Activated naive CD4-positive, alpha-beta T cell treated with anti-CD3 and anti-CD28 coated beads, Interleukin-2, amount 10 ng/mL, durations not matched to agents 7 days and 5 days (primary cell): ENCODE results near the gene FECH.
"Not testable (repeated sequence)": the region's sequence is repeated elsewhere in the genome, so short reads cannot be mapped to it uniquely, and the experiment has no call there.

Source experiments
- CTCF ChIA-PET: fragments of 350-600 bp; sonication (Branson Sonifier 250); formaldehyde crosslinking; loops from one replicate; lab custom pipeline; 2021; ENCODE audit warnings: antibody characterized with exemption; lab: Charles Lee
- DNase-seq: peaks from one replicate; pipeline ENCODE4 v3.0.0-alpha.2; 2020
- H3K27ac Mint-ChIP-seq: one replicate; pipeline ENCODE4 v1.8.0; 2021; ENCODE audit warnings: mild to moderate bottlenecking, moderate library complexity, mixed read lengths
- H3K27me3 Mint-ChIP-seq: one replicate; pipeline ENCODE4 v1.8.0; 2021; ENCODE audit warnings: mild to moderate bottlenecking, mixed read lengths
- H3K36me3 Mint-ChIP-seq: one replicate; pipeline ENCODE4 v1.8.0; 2021; ENCODE audit warnings: mixed read lengths
- H3K4me1 Mint-ChIP-seq: one replicate; pipeline ENCODE4 v1.8.0; 2021; ENCODE audit warnings: mixed read lengths
- H3K4me3 Mint-ChIP-seq: one replicate; pipeline ENCODE4 v1.8.0; 2021; ENCODE audit warnings: mild to moderate bottlenecking, moderate library complexity, mixed read lengths
- H3K9me3 Mint-ChIP-seq: one replicate; pipeline ENCODE4 v1.8.0; 2021; ENCODE audit warnings: mixed read lengths

FECH gene

DNA sequence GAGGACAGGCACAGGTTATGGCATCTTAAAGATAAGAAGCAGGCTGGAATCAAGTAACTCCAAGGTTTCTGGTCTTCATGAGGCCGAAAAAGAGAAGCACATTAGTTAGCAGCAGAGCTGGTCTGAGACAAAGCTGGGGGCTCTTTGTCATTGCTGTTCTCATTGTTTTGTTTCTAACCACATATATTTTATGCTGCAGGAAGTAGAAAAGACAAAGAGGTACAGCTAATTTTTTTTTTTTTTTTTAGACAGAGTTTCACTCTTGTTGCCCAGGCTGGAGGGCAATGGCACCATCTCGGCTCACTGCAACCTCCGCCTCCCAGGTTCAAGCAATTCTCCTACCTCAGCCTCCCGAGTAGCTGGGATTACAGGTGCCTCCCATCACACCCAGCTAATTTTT, 6.2 kb upstream of the FECH start:
- H3K36me3 Mint-ChIP-seq, H3K4me3 Mint-ChIP-seq, DNase-seq, H3K9me3 Mint-ChIP-seq, H3K27ac Mint-ChIP-seq, H3K27me3 Mint-ChIP-seq, H3K4me1 Mint-ChIP-seq: not testable (repeated sequence)
- CTCF ChIA-PET: interaction anchor here (1.3 kb wide), 1 partner anchor 31 kb away, joined by 4 read pairs; no protein-coding TSS in a partner anchor

DNA sequence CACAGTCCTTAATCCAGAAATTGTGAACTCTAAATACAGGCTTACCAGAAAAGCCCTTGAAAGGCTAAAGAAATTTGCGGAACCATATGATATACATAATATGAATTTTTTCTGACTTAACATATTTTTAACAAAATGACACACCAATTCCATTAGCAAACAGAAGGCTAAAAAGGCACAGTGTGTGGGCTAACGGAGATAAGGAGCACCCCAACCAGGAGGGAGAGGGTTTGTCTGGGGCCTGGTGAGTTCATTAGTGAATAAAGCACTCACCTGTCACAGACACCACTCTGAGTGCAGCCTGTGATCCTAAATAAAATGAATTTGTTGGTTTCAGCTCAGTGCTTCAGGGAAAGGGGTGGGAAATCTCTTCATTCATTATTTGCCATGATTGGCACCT, 2.7 kb upstream of the FECH start:
- H3K27me3 Mint-ChIP-seq: no peaks in the 10 kb centered on the region
- CTCF ChIA-PET: no interaction called here
- DNase-seq: no peak
- no peaks in the 10 kb centered on the region for H3K9me3 Mint-ChIP-seq
- no peaks in the 10 kb centered on the region for H3K36me3 Mint-ChIP-seq
- H3K4me3 Mint-ChIP-seq: no peak overlapping the region
- H3K4me1 Mint-ChIP-seq: peaks cover 27% of the 10 kb centered on the region
- H3K27ac Mint-ChIP-seq: no peak overlapping the region

DNA sequence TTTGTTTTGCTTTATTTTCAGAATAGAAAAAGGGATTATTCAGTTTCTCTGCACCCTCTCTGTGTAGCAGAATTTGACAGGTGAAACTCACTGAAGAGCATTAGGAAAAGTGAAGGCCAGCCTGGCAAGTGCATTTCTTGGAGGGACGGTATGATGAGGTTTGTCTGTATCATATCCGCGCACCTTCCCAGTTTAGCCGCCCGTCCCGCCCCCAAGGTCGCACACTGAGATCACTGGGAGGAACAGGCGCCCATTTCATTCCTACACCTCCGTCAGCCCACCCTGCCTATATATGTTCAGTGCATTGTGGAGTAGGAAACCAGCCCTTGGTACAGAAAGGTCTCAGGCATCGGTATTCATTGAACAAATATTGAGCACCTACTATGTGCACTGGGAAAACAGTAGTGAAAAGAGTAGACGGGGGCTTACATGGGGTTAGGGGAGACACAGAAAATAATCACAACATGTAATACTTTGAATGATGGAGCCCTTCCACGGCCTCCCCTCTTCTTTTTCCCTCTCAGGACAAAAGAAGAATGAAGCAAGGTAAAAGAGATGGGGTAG, 678 bp upstream of the FECH start:
- Mint-ChIP-seq H3K9me3 (no peaks in the 10 kb centered on the region), H3K36me3 (peaks cover 5% of the 10 kb centered on the region), H3K4me1 (peaks cover 25% of the 10 kb centered on the region), H3K27ac (peak overlapping the region; percentile 66), H3K27me3 (no peaks in the 10 kb centered on the region), H3K4me3 (peak overlapping the region; percentile 85)
- CTCF ChIA-PET: no interaction called here
- DNase-seq: no peak

DNA sequence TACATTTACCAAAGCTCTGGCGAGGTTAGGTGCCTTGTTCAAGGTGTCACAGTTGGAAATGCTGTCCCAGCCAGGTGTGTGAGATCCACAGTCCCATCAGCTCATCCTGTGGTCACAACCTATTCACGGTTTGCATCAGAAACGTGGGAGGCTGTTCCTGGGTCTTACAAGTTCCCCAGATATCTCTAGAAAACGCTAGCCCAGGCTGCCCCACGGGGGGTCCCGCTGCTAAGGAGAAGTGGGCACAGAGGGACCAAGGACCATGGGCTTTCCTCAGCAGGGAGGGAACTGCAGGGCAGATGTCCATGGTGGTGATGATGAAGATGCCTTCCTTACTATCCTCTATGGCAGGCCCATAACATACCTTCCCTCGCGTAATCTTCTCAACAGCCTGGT, 649 bp downstream of the FECH start:
- peak overlapping the region; percentile 49 for H3K27ac Mint-ChIP-seq
- peaks cover 9% of the 10 kb centered on the region for H3K36me3 Mint-ChIP-seq
- CTCF ChIA-PET: no interaction called here
- DNase-seq: no peak
- H3K4me1 Mint-ChIP-seq: peaks cover 33% of the 10 kb centered on the region
- H3K27me3 Mint-ChIP-seq: no peaks in the 10 kb centered on the region
- no peaks in the 10 kb centered on the region for H3K9me3 Mint-ChIP-seq
- H3K4me3 Mint-ChIP-seq: peak overlapping the region; percentile 85

- Mint-ChIP-seq H3K36me3 (peaks cover 9% of the 10 kb centered on the region), H3K4me1 (peaks cover 37% of the 10 kb centered on the region), H3K4me3 (peak overlapping the region; percentile 85), H3K27me3 (no peaks in the 10 kb centered on the region), H3K27ac (peak overlapping the region; percentile 49), H3K9me3 (no peaks in the 10 kb centered on the region)
- CTCF ChIA-PET: no interaction called here
- no peak for DNase-seq
Measured at GRCh38 chr18:57585421-57585820, 1.1 kb downstream of the FECH start.

- no peak overlapping the region for H3K27ac Mint-ChIP-seq
- no peaks in the 10 kb centered on the region for H3K27me3 Mint-ChIP-seq
- DNase-seq: no peak
- peaks cover 13% of the 10 kb centered on the region for H3K36me3 Mint-ChIP-seq
- no peaks in the 10 kb centered on the region for H3K9me3 Mint-ChIP-seq
- H3K4me3 Mint-ChIP-seq: peak overlapping the region; percentile 18
- H3K4me1 Mint-ChIP-seq: peaks cover 47% of the 10 kb centered on the region
- CTCF ChIA-PET: no interaction called here
Measured at GRCh38 chr18:57584444-57584843, 2.1 kb downstream of the FECH start.

DNA sequence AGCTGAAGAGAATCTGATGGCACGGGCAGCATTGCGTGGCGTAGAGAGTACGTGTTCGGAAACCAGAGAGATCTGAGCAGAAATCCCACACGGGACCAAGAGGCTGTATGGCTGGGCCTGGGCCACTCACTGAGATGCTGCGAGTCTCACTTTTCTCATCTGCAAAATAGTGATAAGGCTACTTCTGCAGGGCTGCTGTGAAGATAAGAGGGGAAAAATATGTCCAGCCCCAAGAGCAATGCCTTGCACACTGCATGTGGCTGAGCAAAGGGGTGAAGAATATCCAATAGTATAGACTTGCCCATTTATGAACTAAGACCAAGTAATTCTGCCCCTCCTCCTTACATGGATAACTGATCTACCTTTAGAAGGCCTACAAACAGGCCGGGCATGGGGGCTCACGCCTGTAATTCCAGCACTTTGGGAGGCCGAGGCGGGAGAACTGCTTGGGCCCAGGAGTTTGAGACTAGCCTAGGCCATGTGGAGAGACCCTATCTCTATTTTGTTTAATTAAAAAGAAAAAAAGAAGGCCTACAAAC, 3.1 kb downstream of the FECH start:
- CTCF ChIA-PET: interaction anchor here (0.6 kb wide), 2 partner anchors 20 to 1779 kb away, joined by 3 read pairs; no protein-coding TSS in a partner anchor
- H3K36me3 Mint-ChIP-seq: peaks cover 16% of the 10 kb centered on the region
- no peaks in the 10 kb centered on the region for H3K9me3 Mint-ChIP-seq
- no peak overlapping the region for H3K27ac Mint-ChIP-seq
- H3K4me3 Mint-ChIP-seq: no peak overlapping the region
- peaks cover 49% of the 10 kb centered on the region for H3K4me1 Mint-ChIP-seq
- no peak for DNase-seq
- no peaks in the 10 kb centered on the region for H3K27me3 Mint-ChIP-seq

- Mint-ChIP-seq H3K9me3 (no peaks in the 10 kb centered on the region), H3K27ac (no peak overlapping the region), H3K4me1 (peaks cover 45% of the 10 kb centered on the region), H3K27me3 (no peaks in the 10 kb centered on the region), H3K4me3 (no peak overlapping the region), H3K36me3 (peaks cover 19% of the 10 kb centered on the region)
- CTCF ChIA-PET: interaction anchor here (0.9 kb wide), 1 partner anchor 20 kb away, joined by 4 read pairs; no protein-coding TSS in a partner anchor
- peak; percentile 33 for DNase-seq
Measured at GRCh38 chr18:57581301-57581934, 5.1 kb downstream of the FECH start.

DNA sequence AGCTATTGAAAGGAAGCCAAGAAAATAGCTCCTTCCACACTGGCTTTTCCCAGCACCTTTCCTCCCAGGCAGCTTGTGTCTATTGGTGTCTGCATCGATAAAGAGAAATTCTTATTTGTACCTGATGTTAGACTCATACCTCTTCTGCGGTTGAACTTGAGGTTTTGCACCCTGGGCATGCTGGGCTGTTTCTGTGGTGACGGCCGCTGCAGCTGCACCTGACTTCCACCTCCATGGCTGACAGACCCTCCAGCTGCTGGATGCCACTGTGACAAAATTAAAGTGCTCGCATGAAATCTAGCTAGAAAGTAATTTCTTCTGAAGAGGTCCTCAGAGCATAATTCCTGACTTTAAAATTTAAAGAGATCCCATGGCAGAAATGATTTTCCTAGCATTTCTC, 6.6 kb downstream of the FECH start:
- H3K4me3 Mint-ChIP-seq: no peak overlapping the region
- no peaks in the 10 kb centered on the region for H3K9me3 Mint-ChIP-seq
- no peaks in the 10 kb centered on the region for H3K27me3 Mint-ChIP-seq
- DNase-seq: peak; percentile 30
- H3K27ac Mint-ChIP-seq: no peak overlapping the region
- peaks cover 33% of the 10 kb centered on the region for H3K4me1 Mint-ChIP-seq
- CTCF ChIA-PET: no interaction called here
- peaks cover 21% of the 10 kb centered on the region for H3K36me3 Mint-ChIP-seq

DNA sequence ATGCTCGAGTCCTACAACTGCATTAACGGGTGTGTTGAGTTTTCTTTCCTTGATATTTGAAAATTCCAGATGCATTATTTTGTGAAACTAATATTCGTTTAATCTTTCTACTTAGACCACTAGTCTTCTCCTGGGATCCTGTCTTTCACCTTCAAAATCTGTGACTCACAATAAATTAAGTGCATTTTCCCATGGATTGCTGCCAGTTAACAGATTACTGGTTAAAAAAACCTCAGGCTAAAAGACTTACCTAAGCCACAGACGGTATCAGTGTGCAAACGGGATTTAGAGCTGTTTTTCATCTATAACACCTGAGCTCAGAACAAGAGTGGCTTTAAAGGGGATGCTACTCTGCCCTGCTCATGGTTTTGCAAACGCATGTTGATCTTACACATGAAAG, 10.2 kb downstream of the FECH start:
- Mint-ChIP-seq H3K4me1 (peaks cover 21% of the 10 kb centered on the region), H3K36me3 (peaks cover 18% of the 10 kb centered on the region), H3K9me3 (no peaks in the 10 kb centered on the region), H3K4me3 (no peak overlapping the region), H3K27ac (no peak overlapping the region), H3K27me3 (no peaks in the 10 kb centered on the region)
- CTCF ChIA-PET: no interaction called here
- DNase-seq: no peak

DNA sequence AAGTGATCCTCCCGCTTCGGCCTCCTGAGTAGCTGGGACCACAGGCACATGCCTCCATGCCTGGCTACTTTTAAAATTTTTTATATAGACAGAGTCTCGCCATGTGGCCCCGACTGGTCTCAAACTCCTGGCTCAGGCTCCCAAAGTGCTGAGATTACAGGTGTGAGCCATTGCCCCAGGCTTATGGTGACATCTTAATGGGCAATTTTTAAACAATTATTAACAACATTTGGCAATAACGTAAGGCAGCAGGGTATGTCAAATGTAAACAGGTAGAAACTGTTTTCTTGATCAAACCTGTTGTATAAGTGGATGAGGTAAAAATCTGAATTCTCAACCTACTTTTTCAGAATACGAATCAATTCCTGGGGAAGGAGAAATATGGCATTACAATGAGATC, 11.0 kb downstream of the FECH start:
- no peak overlapping the region for H3K27ac Mint-ChIP-seq
- peaks cover 20% of the 10 kb centered on the region for H3K36me3 Mint-ChIP-seq
- H3K4me1 Mint-ChIP-seq: peaks cover 13% of the 10 kb centered on the region
- H3K4me3 Mint-ChIP-seq: no peak overlapping the region
- CTCF ChIA-PET: no interaction called here
- no peaks in the 10 kb centered on the region for H3K9me3 Mint-ChIP-seq
- no peak for DNase-seq
- no peaks in the 10 kb centered on the region for H3K27me3 Mint-ChIP-seq

- no peaks in the 10 kb centered on the region for H3K9me3 Mint-ChIP-seq
- H3K27me3 Mint-ChIP-seq: no peaks in the 10 kb centered on the region
- peaks cover 6% of the 10 kb centered on the region for H3K4me1 Mint-ChIP-seq
- H3K4me3 Mint-ChIP-seq: no peak overlapping the region
- peaks cover 20% of the 10 kb centered on the region for H3K36me3 Mint-ChIP-seq
- CTCF ChIA-PET: interaction anchor here (1.0 kb wide), 1 partner anchor 13 kb away, joined by 3 read pairs; no protein-coding TSS in a partner anchor
- no peak overlapping the region for H3K27ac Mint-ChIP-seq
- DNase-seq: no peak
Measured at GRCh38 chr18:57574866-57575265, 11.6 kb downstream of the FECH start.

DNA sequence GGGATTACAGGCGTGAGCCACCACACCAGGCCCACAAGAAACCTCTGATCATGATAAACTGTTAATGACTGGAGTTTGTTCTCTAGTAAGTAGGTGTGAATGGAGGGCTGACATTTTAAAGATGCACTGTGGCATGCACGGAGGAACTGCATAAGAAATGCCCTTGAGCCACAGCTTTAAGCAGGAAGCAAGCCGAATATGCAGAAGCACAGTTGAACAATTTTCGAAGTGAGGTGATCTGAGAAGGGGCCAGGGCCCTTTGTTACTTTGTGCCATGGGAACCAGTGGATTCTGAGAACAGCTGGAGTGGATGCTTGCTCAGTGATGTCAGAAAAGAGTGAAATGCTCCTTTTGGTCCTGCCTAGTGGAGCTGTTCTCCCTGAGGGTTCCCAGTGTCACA, 16.3 kb downstream of the FECH start:
- H3K27ac Mint-ChIP-seq: no peak overlapping the region
- no peaks in the 10 kb centered on the region for H3K9me3 Mint-ChIP-seq
- H3K4me3 Mint-ChIP-seq: no peak overlapping the region
- CTCF ChIA-PET: interaction anchor here (1.1 to 1.9 kb wide), 2 partner anchors 8 to 10 kb away, joined by 7 to 10 read pairs; no protein-coding TSS in a partner anchor
- H3K27me3 Mint-ChIP-seq: no peaks in the 10 kb centered on the region
- H3K4me1 Mint-ChIP-seq: no peaks in the 10 kb centered on the region
- DNase-seq: no peak
- H3K36me3 Mint-ChIP-seq: peaks cover 14% of the 10 kb centered on the region

- no peak for DNase-seq
- Mint-ChIP-seq H3K9me3 (no peaks in the 10 kb centered on the region), H3K27ac (no peak overlapping the region), H3K27me3 (no peaks in the 10 kb centered on the region), H3K4me3 (no peak overlapping the region), H3K4me1 (no peaks in the 10 kb centered on the region), H3K36me3 (peaks cover 12% of the 10 kb centered on the region)
- CTCF ChIA-PET: no interaction called here
Measured at GRCh38 chr18:57569133-57569532, 17.4 kb downstream of the FECH start.
